ENCODE results near the gene SRSF11.

The SRSF11 gene

DNA sequence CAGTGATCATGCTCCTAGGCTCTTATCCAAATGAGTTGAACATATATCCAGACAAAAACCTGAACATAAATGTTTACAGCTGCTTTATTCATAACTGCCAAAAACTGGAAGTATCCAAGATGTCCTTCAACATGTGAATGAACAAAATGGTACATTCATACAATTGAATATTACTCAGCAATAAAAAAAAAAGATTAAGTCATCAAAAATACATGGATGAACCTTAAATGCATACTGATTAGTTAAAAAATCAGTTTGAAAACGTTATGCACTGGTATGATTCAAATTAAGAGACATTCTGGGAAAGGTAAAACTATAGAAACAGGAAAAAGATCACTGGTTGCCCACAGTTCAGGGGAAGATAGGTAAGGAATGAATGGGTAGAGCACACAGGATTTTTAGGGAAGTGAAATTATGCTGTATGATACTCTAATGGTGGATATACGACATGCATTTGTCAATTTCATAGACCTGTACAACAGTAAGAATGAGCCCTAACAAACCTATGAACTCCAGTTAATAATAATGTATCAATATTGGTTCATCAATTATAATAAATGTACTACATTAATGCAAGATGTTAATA is 18.9 kb upstream of the SRSF11 start:
- Histone ChIP-seq H3K4me3 (ENCODE audit: low read length, poor library complexity, severe bottlenecking) (peak overlapping the region; percentile 92), H3F3A (ENCODE audit: low read depth) (no peaks in the 10 kb centered on the region), H3K79me2 (ENCODE audit: insufficient read depth, low read length) (peaks cover 89% of the 10 kb centered on the region), H3K36me3 (ENCODE audit: insufficient read depth, low read length) (no peaks in the 10 kb centered on the region), H3K9me3 (ENCODE audit: insufficient read depth, low read depth, low read length) (no peaks in the 10 kb centered on the region), H3K4me1 (ENCODE audit: insufficient read depth, low read length, poor library complexity, severe bottlenecking) (peaks cover 55% of the 10 kb centered on the region), H2AFZ (ENCODE audit: low read length) (no peak overlapping the region), H4K20me1 (ENCODE audit: insufficient read depth, low read length, poor library complexity, severe bottlenecking) (peaks cover 39% of the 10 kb centered on the region), H3K9ac (ENCODE audit: low read depth, low read length, poor library complexity, severe bottlenecking) (peak overlapping the region; percentile 88), H3K4me2 (ENCODE audit: low read depth, low read length, poor library complexity, severe bottlenecking) (peak overlapping the region; percentile 99), H3K9me2 (replicated peaks; ENCODE audit: low read depth, low read length) (no peaks in the 10 kb centered on the region), H3K27me3 (ENCODE audit: insufficient read depth, low read length, poor library complexity, severe bottlenecking) (no peaks in the 10 kb centered on the region)
- no peak for TF ChIP-seq EZH2phosphoT487 (IDR thresholded peaks at IDR 0.05; ENCODE audit: borderline replicate concordance)

- H3K9me2 ChIP-seq (replicated peaks; ENCODE audit: low read depth, low read length), result no peaks in the 10 kb centered on the region
- H4K20me1 ChIP-seq (ENCODE audit: insufficient read depth, low read length, poor library complexity, severe bottlenecking), result peaks cover 41% of the 10 kb centered on the region
- H3F3A ChIP-seq (ENCODE audit: low read depth), result no peaks in the 10 kb centered on the region
- H3K4me2 ChIP-seq (ENCODE audit: low read depth, low read length, poor library complexity, severe bottlenecking), result peak overlapping the region; percentile 99
- no peak overlapping the region for H2AFZ ChIP-seq (ENCODE audit: low read length)
- H3K36me3 ChIP-seq (ENCODE audit: insufficient read depth, low read length), result no peaks in the 10 kb centered on the region
- peaks cover 70% of the 10 kb centered on the region for H3K4me1 ChIP-seq (ENCODE audit: insufficient read depth, low read length, poor library complexity, severe bottlenecking)
- peak overlapping the region; percentile 92 for H3K4me3 ChIP-seq (ENCODE audit: low read length, poor library complexity, severe bottlenecking)
- peaks cover 91% of the 10 kb centered on the region for H3K79me2 ChIP-seq (ENCODE audit: insufficient read depth, low read length)
- H3K9me3 ChIP-seq (ENCODE audit: insufficient read depth, low read depth, low read length), result no peaks in the 10 kb centered on the region
- no peaks in the 10 kb centered on the region for H3K27me3 ChIP-seq (ENCODE audit: insufficient read depth, low read length, poor library complexity, severe bottlenecking)
- H3K9ac ChIP-seq (ENCODE audit: low read depth, low read length, poor library complexity, severe bottlenecking), result peak overlapping the region; percentile 88
- TF ChIP-seq CTCF (conservative IDR thresholded peaks at IDR 0.05; ENCODE audit: low read length) (no peak), EZH2phosphoT487 (IDR thresholded peaks at IDR 0.05; ENCODE audit: borderline replicate concordance) (no peak)
These were observed 17.0 kb upstream of the SRSF11 start for GRCh38 chr1:70204139-70204538.

DNA sequence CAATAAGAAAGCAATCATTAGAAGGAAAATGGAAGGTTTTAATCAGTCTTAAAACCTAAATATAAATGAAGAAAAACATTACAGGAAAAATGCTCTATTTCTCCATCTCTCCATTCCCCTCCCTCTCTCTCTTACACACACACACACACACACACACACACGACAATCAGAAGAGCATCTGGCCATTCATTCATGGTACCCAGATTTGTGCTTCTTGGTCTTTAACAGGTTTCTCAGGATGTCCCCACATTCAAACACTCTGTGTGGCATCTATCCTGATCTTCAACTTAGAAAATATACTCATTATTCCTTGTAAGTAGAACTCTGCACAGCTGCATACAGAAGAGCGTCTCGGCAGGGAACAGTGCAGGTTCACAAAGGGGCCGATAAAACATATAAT is 16.6 kb upstream of the SRSF11 start:
- Histone ChIP-seq H2AFZ (ENCODE audit: low read length) (peak overlapping the region; percentile 87), H3K79me2 (ENCODE audit: insufficient read depth, low read length) (peaks cover 95% of the 10 kb centered on the region)
- TF ChIP-seq EZH2phosphoT487 (IDR thresholded peaks at IDR 0.05; ENCODE audit: borderline replicate concordance) (no peak), CTCF (conservative IDR thresholded peaks at IDR 0.05; ENCODE audit: low read length) (no peak)

DNA sequence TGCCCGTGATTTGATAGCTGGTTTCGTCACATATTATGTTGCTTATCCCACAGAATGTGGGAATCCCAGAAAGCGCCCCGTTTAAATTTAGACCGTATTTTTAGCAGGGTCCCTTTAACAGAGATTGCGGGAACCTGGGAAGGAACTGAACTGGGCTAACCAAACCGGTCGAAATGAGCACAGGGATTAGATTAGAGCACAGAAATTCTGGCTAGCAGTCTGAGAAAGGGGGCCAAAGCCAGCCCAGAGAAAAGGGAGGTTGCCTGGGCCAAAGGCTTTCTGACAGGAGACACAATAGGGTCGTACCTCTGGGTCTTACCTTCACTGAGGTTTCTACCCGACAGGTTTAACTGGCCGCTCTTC is 16.1 kb upstream of the SRSF11 start:
- peaks cover 39% of the 10 kb centered on the region for H4K20me1 ChIP-seq (ENCODE audit: insufficient read depth, low read length, poor library complexity, severe bottlenecking)
- no peaks in the 10 kb centered on the region for H3K9me2 ChIP-seq (replicated peaks; ENCODE audit: low read depth, low read length)
- peaks cover 95% of the 10 kb centered on the region for H3K79me2 ChIP-seq (ENCODE audit: insufficient read depth, low read length)
- no peak for TF ChIP-seq CTCF (conservative IDR thresholded peaks at IDR 0.05; ENCODE audit: low read length)
- peaks cover 70% of the 10 kb centered on the region for H3K4me1 ChIP-seq (ENCODE audit: insufficient read depth, low read length, poor library complexity, severe bottlenecking)
- H3K36me3 ChIP-seq (ENCODE audit: insufficient read depth, low read length), result no peaks in the 10 kb centered on the region
- no peaks in the 10 kb centered on the region for H3K27me3 ChIP-seq (ENCODE audit: insufficient read depth, low read length, poor library complexity, severe bottlenecking)
- peak overlapping the region; percentile 99 for H3K4me2 ChIP-seq (ENCODE audit: low read depth, low read length, poor library complexity, severe bottlenecking)
- peak overlapping the region; percentile 87 for H2AFZ ChIP-seq (ENCODE audit: low read length)
- H3F3A ChIP-seq (ENCODE audit: low read depth), result no peaks in the 10 kb centered on the region
- peak overlapping the region; percentile 92 for H3K4me3 ChIP-seq (ENCODE audit: low read length, poor library complexity, severe bottlenecking)
- H3K9ac ChIP-seq (ENCODE audit: low read depth, low read length, poor library complexity, severe bottlenecking), result peak overlapping the region; percentile 88
- no peaks in the 10 kb centered on the region for H3K9me3 ChIP-seq (ENCODE audit: insufficient read depth, low read depth, low read length)

More for the DNA sequence above, 16.6 kb upstream of the SRSF11 start:
- Histone ChIP-seq H4K20me1 (ENCODE audit: insufficient read depth, low read length, poor library complexity, severe bottlenecking) (peaks cover 41% of the 10 kb centered on the region), H3K36me3 (ENCODE audit: insufficient read depth, low read length) (no peaks in the 10 kb centered on the region), H3F3A (ENCODE audit: low read depth) (no peaks in the 10 kb centered on the region), H3K9me2 (replicated peaks; ENCODE audit: low read depth, low read length) (no peaks in the 10 kb centered on the region), H3K9me3 (ENCODE audit: insufficient read depth, low read depth, low read length) (no peaks in the 10 kb centered on the region), H3K9ac (ENCODE audit: low read depth, low read length, poor library complexity, severe bottlenecking) (peak overlapping the region; percentile 88), H3K4me1 (ENCODE audit: insufficient read depth, low read length, poor library complexity, severe bottlenecking) (peaks cover 70% of the 10 kb centered on the region), H3K27me3 (ENCODE audit: insufficient read depth, low read length, poor library complexity, severe bottlenecking) (no peaks in the 10 kb centered on the region), H3K4me2 (ENCODE audit: low read depth, low read length, poor library complexity, severe bottlenecking) (peak overlapping the region; percentile 99), H3K4me3 (ENCODE audit: low read length, poor library complexity, severe bottlenecking) (peak overlapping the region; percentile 92)
